HEK293 (cell line): ENCODE measurements around the gene PLXNA2.

Experiments
- CTCF ChIA-PET: fragments of 350-600 bp; formaldehyde crosslinking; extraction: SDS; loops from one replicate; lab custom pipeline; 2021; ENCODE audit warnings: antibody characterized with exemption; lab: Yijun Ruan, JAX
- POLR2A ChIA-PET: fragments of 300-600 bp; formaldehyde crosslinking; extraction: SDS; loops from one replicate; lab custom pipeline; 2020; ENCODE audit warnings: antibody characterized with exemption, inconsistent platforms; lab: Yijun Ruan, JAX
- H3K27ac ChIP-seq: fragments of 200-500 bp; sonication (Bioruptor generic); 2 replicates; pipeline ENCODE4 v1.5.1; 2014; ENCODE audit warnings: low read depth, low read length, control low read depth, inconsistent platforms; ENCODE audit errors: extremely low read depth
- H3K36me3 ChIP-seq, 2 experiments: fragments of 200-500 bp in 1 of 2; sonication (Bioruptor generic) in 1 of 2; 1 replicate in 1 of 2; 2 replicates in 1 of 2; pipeline ENCODE4 v1.5.1; 2014 to 2017; ENCODE audit warnings: inconsistent platforms in 2 of 2, low read length in 2 of 2; ENCODE audit not compliant: control insufficient read depth in 2 of 2, insufficient read depth in 1 of 2
- H3K4me1 ChIP-seq: fragments of 200-500 bp; sonication (Bioruptor generic); 2 replicates; pipeline ENCODE4 v1.5.1; 2014; ENCODE audit warnings: mild to moderate bottlenecking, low read length, inconsistent platforms; ENCODE audit not compliant: control insufficient read depth, insufficient read depth
- H3K4me3 ChIP-seq: 2 replicates; pipeline ENCODE4 v1.5.1; 2011; ENCODE audit warnings: low read depth, mild to moderate bottlenecking, control low read depth, low read length, moderate library complexity
- H3K9me3 ChIP-seq: fragments of 200-500 bp; sonication (Bioruptor generic); 2 replicates; pipeline ENCODE4 v1.5.1; 2014; ENCODE audit warnings: low read depth, low read length, inconsistent platforms; ENCODE audit not compliant: control insufficient read depth, insufficient read depth
- ATF2 ChIP-seq: fragments of 450-650 bp; formaldehyde crosslinking; IDR thresholded peaks from 2 replicates; pipeline ENCODE4 v1.5.1; 2016; ENCODE audit warnings: missing biosample characterization, missing genetic modification characterization, low read depth
- BCL11A ChIP-seq: fragments of 450-650 bp; formaldehyde crosslinking; IDR thresholded peaks from 2 replicates; pipeline ENCODE4 v1.5.1; 2016; ENCODE audit warnings: low read depth, missing biosample characterization, missing genetic modification characterization
- GLI4 ChIP-seq: fragments of 450-650 bp; formaldehyde crosslinking; IDR thresholded peaks from 2 replicates; pipeline ENCODE4 v1.5.1; 2016; ENCODE audit warnings: missing biosample characterization, missing genetic modification characterization
- KLF7 ChIP-seq: fragments of 450-650 bp; formaldehyde crosslinking; IDR thresholded peaks from 2 replicates; pipeline ENCODE4 v1.5.1; 2016; ENCODE audit warnings: missing biosample characterization, missing genetic modification characterization, borderline replicate concordance
- REPIN1 ChIP-seq: fragments of 450-650 bp; formaldehyde crosslinking; IDR thresholded peaks from 2 replicates; pipeline ENCODE4 v1.5.1; 2017; ENCODE audit warnings: missing biosample characterization, missing genetic modification characterization, low read depth
- TCF7L2 ChIP-seq: IDR thresholded peaks from 2 replicates; pipeline ENCODE4 v1.6.1; 2011; ENCODE audit warnings: low read depth, mild to moderate bottlenecking, inconsistent platforms, low read length, moderate library complexity, borderline replicate concordance
- YY1 ChIP-seq: fragments of 450-650 bp; formaldehyde crosslinking; IDR thresholded peaks from 2 replicates; pipeline ENCODE4 v1.5.1; 2018; ENCODE audit warnings: missing biosample characterization, missing genetic modification characterization
- YY2 ChIP-seq: fragments of 450-650 bp; formaldehyde crosslinking; IDR thresholded peaks from 2 replicates; pipeline ENCODE4 v1.5.1; 2016; ENCODE audit warnings: missing biosample characterization, missing genetic modification characterization
- ZBTB1 ChIP-seq: fragments of 450-650 bp; formaldehyde crosslinking; IDR thresholded peaks from 2 replicates; pipeline ENCODE4 v1.5.1; 2016; ENCODE audit warnings: missing biosample characterization, missing genetic modification characterization
- ZIC2 ChIP-seq: fragments of 450-650 bp; formaldehyde crosslinking; IDR thresholded peaks from 2 replicates; pipeline ENCODE4 v1.5.1; 2016; ENCODE audit warnings: missing biosample characterization, missing genetic modification characterization
- ZNF10 ChIP-seq: fragments of 450-650 bp; formaldehyde crosslinking; IDR thresholded peaks from 2 replicates; pipeline ENCODE4 v1.5.1; 2017; ENCODE audit warnings: missing biosample characterization, missing genetic modification characterization
- ZNF223 ChIP-seq: fragments of 450-650 bp; formaldehyde crosslinking; IDR thresholded peaks from 2 replicates; pipeline ENCODE4 v1.5.1; 2016; ENCODE audit warnings: missing biosample characterization, missing genetic modification characterization
- ZNF341 ChIP-seq: fragments of 450-650 bp; formaldehyde crosslinking; IDR thresholded peaks from 2 replicates; pipeline ENCODE4; 2016; ENCODE audit warnings: low read depth, missing biosample characterization, missing genetic modification characterization
- ZNF362 ChIP-seq: fragments of 450-650 bp; formaldehyde crosslinking; IDR thresholded peaks from 2 replicates; pipeline ENCODE4 v1.5.1; 2016; ENCODE audit warnings: missing biosample characterization, missing genetic modification characterization
- ZNF37A ChIP-seq: fragments of 450-650 bp; IDR thresholded peaks from 2 replicates; pipeline ENCODE4 v1.5.1; 2018; ENCODE audit warnings: missing biosample characterization, missing genetic modification characterization
- ZNF398 ChIP-seq: fragments of 450-650 bp; formaldehyde crosslinking; IDR thresholded peaks from 2 replicates; pipeline ENCODE4 v1.5.1; 2017; ENCODE audit warnings: missing biosample characterization, missing genetic modification characterization
- ZNF510 ChIP-seq: fragments of 450-650 bp; formaldehyde crosslinking; IDR thresholded peaks from 2 replicates; pipeline ENCODE4 v1.5.1; 2018; ENCODE audit warnings: mild to moderate bottlenecking, missing genetic modification characterization, missing biosample characterization; ENCODE audit not compliant: insufficient replicate concordance
- ZNF610 ChIP-seq: fragments of 450-650 bp; formaldehyde crosslinking; IDR thresholded peaks from 2 replicates; pipeline ENCODE4 v1.5.1; 2016; ENCODE audit warnings: missing biosample characterization, missing genetic modification characterization, borderline replicate concordance
- ZNF629 ChIP-seq: fragments of 450-650 bp; formaldehyde crosslinking; IDR thresholded peaks from 2 replicates; pipeline ENCODE4 v1.5.1; 2017; ENCODE audit warnings: missing biosample characterization, missing genetic modification characterization
- ZNF658 ChIP-seq: fragments of 450-650 bp; formaldehyde crosslinking; IDR thresholded peaks from 2 replicates; pipeline ENCODE4; 2016; ENCODE audit warnings: missing biosample characterization, missing genetic modification characterization
- ZNF677 ChIP-seq: fragments of 450-650 bp; IDR thresholded peaks from 2 replicates; pipeline ENCODE4 v1.5.0; 2018; ENCODE audit warnings: missing biosample characterization, mild to moderate bottlenecking, missing genetic modification characterization, moderate library complexity
- ZNF777 ChIP-seq: fragments of 450-650 bp; formaldehyde crosslinking; IDR thresholded peaks from 2 replicates; pipeline ENCODE4 v1.5.1; 2017; ENCODE audit warnings: missing biosample characterization, missing genetic modification characterization, borderline replicate concordance
- ZNF791 ChIP-seq: fragments of 450-650 bp; formaldehyde crosslinking; IDR thresholded peaks from 2 replicates; pipeline ENCODE4 v1.5.1; 2016; ENCODE audit warnings: missing biosample characterization, missing genetic modification characterization
- ZNF792 ChIP-seq: fragments of 450-650 bp; formaldehyde crosslinking; IDR thresholded peaks from 2 replicates; pipeline ENCODE4 v1.5.1; 2016; ENCODE audit warnings: missing biosample characterization, missing genetic modification characterization
- ZSCAN23 ChIP-seq: fragments of 450-650 bp; formaldehyde crosslinking; IDR thresholded peaks from 2 replicates; pipeline ENCODE4 v1.5.1; 2016; ENCODE audit warnings: missing biosample characterization, missing genetic modification characterization
- ZSCAN4 ChIP-seq: fragments of 450-650 bp; formaldehyde crosslinking; IDR thresholded peaks from 2 replicates; pipeline ENCODE4 v1.5.1; 2017; ENCODE audit warnings: missing biosample characterization, missing genetic modification characterization

The PLXNA2 gene

GRCh38 chr1:208081972-208082371, 162.2 kb downstream of the PLXNA2 start:
- ChIA-PET CTCF (interaction anchor here (1.4 kb wide), 1 partner anchor 11 kb away, joined by 4 read pairs; no protein-coding TSS in a partner anchor), POLR2A (no interaction called here)
- H3K27ac ChIP-seq, result no peak overlapping the region
- H3K4me3 ChIP-seq, result no peak overlapping the region
- TF ChIP-seq ZNF362 (tag by site-specific recombination), result no peak
- TF ChIP-seq ZNF610 (tag by site-specific recombination), result no peak
- TF ChIP-seq YY2, result no peak
- no peak for TF ChIP-seq REPIN1 (tag by site-specific recombination)
- TF ChIP-seq ZIC2, result peak; percentile 18; the same call in 1 of the 2 replicates
- no peak for TF ChIP-seq ZNF37A
- TF ChIP-seq BCL11A (tag by site-specific recombination), result no peak
- TF ChIP-seq ATF2, result no peak
- no peak for TF ChIP-seq ZSCAN23 (tag by site-specific recombination)
- no peak for TF ChIP-seq GLI4
- TF ChIP-seq ZNF658 (tag by site-specific recombination), result no peak
- TF ChIP-seq ZNF10 (tag by site-specific recombination), result no peak
- TF ChIP-seq ZNF792 (tag by site-specific recombination), result no peak
- no peak for TF ChIP-seq KLF7 (tag by site-specific recombination)
- TF ChIP-seq ZNF677, result no peak
- peak; percentile 63 for TF ChIP-seq ZNF341
- H3K36me3 ChIP-seq, result peaks cover 0 to 27% of the 10 kb centered on the region in 2 experiments; a peak in 1 of 3 replicates
- H3K9me3 ChIP-seq, result no peaks in the 10 kb centered on the region
- H3K4me1 ChIP-seq, result no peaks in the 10 kb centered on the region

GRCh38 chr1:208080396-208081286, 163.5 kb downstream of the PLXNA2 start:
- Histone ChIP-seq H3K27ac (no peak overlapping the region), H3K9me3 (no peaks in the 10 kb centered on the region)
- POLR2A ChIA-PET, result no interaction called here
- TF ChIP-seq ZNF223 (tag by site-specific recombination) (no peak), ZNF510 (tag by site-specific recombination) (no peak), ZBTB1 (tag by site-specific recombination) (no peak), ZNF398 (tag by site-specific recombination) (no peak), ZNF610 (tag by site-specific recombination) (no peak), ZNF777 (no peak), TCF7L2 (no peak), ZNF629 (tag by site-specific recombination) (no peak), ZNF791 (tag by site-specific recombination) (no peak), ZIC2 (no peak), YY1 (no peak), ZSCAN4 (tag by site-specific recombination) (no peak)
- TF ChIP-seq, all 188 proteins: peak for 0
- no peak overlapping the region for H3K4me3 ChIP-seq
- peaks cover 0 to 26% of the 10 kb centered on the region in 2 experiments; a peak in 1 of 3 replicates for H3K36me3 ChIP-seq
- CTCF ChIA-PET, result interaction anchor here (1.5 kb wide), 1 partner anchor 12 kb away, joined by 6 read pairs; no protein-coding TSS in a partner anchor
- H3K4me1 ChIP-seq, result no peaks in the 10 kb centered on the region
